Kidney (tissue), 14 donors: Measurements from ENCODE around the gene DIS3L2. TPM values are rescaled to one million over a fixed set of nuclear protein-coding genes. Genes with fewer than 3 reads are reported as not detected.
A peak's percentile ranks its signal among the peaks of the same experiment; 100 is the strongest.

Experiments
- DNase-seq, 5 donors: peaks; one replicate each; pipeline ENCODE4 v3.0.0-alpha.2; 2013 to 2020
- FAIRE-seq: peaks from 2 replicates; lab custom pipeline; 2012; peaks lifted over from hg19 to GRCh38; lab: Jason Lieb, UNC
- H3K27ac ChIP-seq, 2 donors: one replicate each; pipeline ENCODE4 v1.7.0; 2013; ENCODE audit warnings: low read depth in 2 of 2, low read length in 2 of 2, inconsistent platforms in 1 of 2
- H3K27me3 ChIP-seq: one replicate; pipeline ENCODE4 v1.7.1; 2013; ENCODE audit warnings: low read length, inconsistent platforms; ENCODE audit not compliant: control insufficient read depth, insufficient read depth
- H3K36me3 ChIP-seq, 3 donors: one replicate each; pipeline versions ENCODE4 v1.7.0 to v1.7.1; 2013; ENCODE audit warnings: low read length in 3 of 3, control low read depth in 1 of 3, inconsistent platforms in 1 of 3; ENCODE audit not compliant: insufficient read depth in 3 of 3, control insufficient read depth in 2 of 3
- H3K4me1 ChIP-seq, 3 donors: one replicate each; pipeline versions ENCODE4 v1.7.0 to v1.7.1; 2013; ENCODE audit warnings: low read length in 3 of 3, inconsistent platforms in 1 of 3, low read depth in 1 of 3; ENCODE audit not compliant: control insufficient read depth in 2 of 3, insufficient read depth in 2 of 3
- H3K4me3 ChIP-seq, 3 donors: one replicate each; pipeline versions ENCODE4 v1.7.0 to v1.8.1; 2013; ENCODE audit warnings: low read length in 3 of 3, control low read depth in 1 of 3, inconsistent platforms in 1 of 3
- H3K9ac ChIP-seq, 3 donors: one replicate each; pipeline versions ENCODE4 v1.7.0 to v1.7.1; 2013; ENCODE audit warnings: low read length in 3 of 3, control low read depth in 1 of 3, inconsistent platforms in 1 of 3
- H3K9me3 ChIP-seq, 3 donors: one replicate each; pipeline versions ENCODE4 v1.7.0 to v1.7.1; 2013; ENCODE audit warnings: low read length in 3 of 3, control low read depth in 1 of 3, inconsistent platforms in 1 of 3; ENCODE audit not compliant: control insufficient read depth in 2 of 3, insufficient read depth in 1 of 3
- CTCF ChIP-seq: IDR thresholded peaks from 3 replicates; pipeline ENCODE4 v1.5.1; 2012; ENCODE audit warnings: mild to moderate bottlenecking, moderate library complexity, borderline replicate concordance; ENCODE audit not compliant: insufficient read depth; ENCODE audit errors: extremely low read depth
- intact Hi-C: fragments of 100-400 bp; cut with DNase I; formaldehyde crosslinking; loops from one replicate; pipeline ENCODE4 v1.11.1; 2022
- polyA plus RNA-seq: library from polyadenylated mRNA; stranded (reverse); fragments of 350-450 nt; fragmentation: Illumina TruSeq; extraction: RNeasy Lipid Tissue Mini Kit (QIAGEN cat#74804); gene quantifications from one replicate; pipeline ENCODE4 v1.2.3, GENCODE V29; 2014; ENCODE audit warnings: low read depth, low replicate concordance; ENCODE audit not compliant: insufficient read depth
- total RNA-seq: library from RNA; stranded (reverse); fragmentation: NEBNext Ultra II Directional; extraction: Animal tissue kit (Norgen Biotek cat#: 25700); gene quantifications from one replicate; pipeline ENCODE4 v1.2.1, GENCODE V29; 2021
- donor health status: control.
- donor health status: control.
- donor health status: control.
- donor health status: control.
- donor health status: control.
- donor health status: DM: yes; HTN: yes; CAD: no.
- donor health status: Normal renal cell carcinoma (clear cell type).

DIS3L2 gene
- total and polyA plus RNA-seq, 2 donors from 2014 or later, result 12.3 to 47.7 TPM

DNA sequence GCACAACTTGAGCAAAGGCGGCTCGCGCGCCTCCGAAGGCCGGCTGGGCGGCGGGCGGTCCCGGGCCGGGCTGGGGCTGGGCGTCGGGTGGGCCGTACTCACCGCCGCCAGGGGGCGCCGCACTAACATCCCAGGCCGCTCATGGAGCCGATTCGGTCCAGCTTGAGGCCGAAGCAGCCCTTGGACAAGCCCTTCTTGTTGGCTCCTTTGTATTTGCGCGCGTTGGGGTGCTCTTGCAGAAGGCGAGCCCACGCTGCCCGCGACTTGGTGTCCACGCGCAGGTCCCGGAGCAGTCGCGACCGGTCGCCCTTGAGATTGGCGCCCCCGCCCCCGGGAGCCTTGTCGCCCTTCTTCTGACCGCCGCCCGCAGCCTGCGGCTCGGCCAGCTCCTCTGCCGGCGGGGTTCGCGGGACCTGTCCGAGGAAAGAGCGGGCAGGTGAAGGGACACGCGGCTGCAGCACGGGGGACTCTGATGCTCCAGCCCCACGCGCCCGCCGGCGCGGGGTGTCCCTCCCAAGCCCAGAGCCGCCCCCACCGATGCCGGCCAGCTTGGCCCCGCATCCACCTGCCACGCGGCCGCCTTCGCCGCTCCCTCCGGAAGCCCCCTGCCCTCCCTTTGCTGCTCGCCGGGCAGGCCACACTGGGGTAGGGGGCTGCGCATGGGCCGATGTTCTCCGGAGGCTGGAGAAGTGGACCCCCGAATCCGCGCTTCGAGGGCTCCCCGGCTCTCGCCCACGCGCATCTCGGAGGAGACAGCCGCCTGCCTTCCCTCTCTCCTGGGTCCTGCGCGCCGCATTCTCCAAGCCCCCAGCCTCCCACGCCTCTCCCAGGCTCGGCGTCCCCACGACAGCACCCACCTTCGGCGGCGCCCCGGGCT lies 36.0 kb upstream of the DIS3L2 start:
- TF ChIP-seq CTCF, result peak; percentile 86
- FAIRE-seq (no peak), DNase-seq (peak; percentile 89 to 94 (median 91))
- Histone ChIP-seq H3K27me3 (peaks cover 28% of the 10 kb centered on the region), H3K4me1 (peaks cover 0 to 18% (median 0%) of the 10 kb centered on the region in 3 donors), H3K4me3 (peak overlapping the region in 1 of 3 donors; percentile 51), H3K27ac (no peak overlapping the region), H3K9me3 (no peaks in the 10 kb centered on the region), H3K36me3 (no peaks in the 10 kb centered on the region), H3K9ac (no peak overlapping the region)
- intact Hi-C loops, result loop anchor here (10.0 kb wide), 1 partner anchor 399 kb away; no protein-coding TSS in a partner anchor

GRCh38 chr2:231926180-231926741 lies 35.3 kb upstream of the DIS3L2 start, which contains the start of gene NPPC:
Gene NPPC (minus strand): TSS chr2:231926396. CDS start chr2:231926249, 147 bp downstream.
- peaks cover 0 to 18% (median 0%) of the 10 kb centered on the region in 3 donors for H3K4me1 ChIP-seq
- TF ChIP-seq CTCF, result peak; percentile 36
- H3K4me3 ChIP-seq, result peak within 1 kb of the TSS; percentile 17 to 51 (median 38)
- intact Hi-C loops, result loop anchor here (10.0 kb wide), 1 partner anchor 399 kb away; no protein-coding TSS in a partner anchor
- peaks cover 28% of the 10 kb centered on the region for H3K27me3 ChIP-seq
- H3K36me3 ChIP-seq, result no peaks in the 10 kb centered on the region
- no peak within 1 kb of the TSS for H3K27ac ChIP-seq
- H3K9me3 ChIP-seq, result no peaks in the 10 kb centered on the region
- FAIRE-seq (no peak), DNase-seq (peak; percentile 68 to 87 (median 86))
- no peak within 1 kb of the TSS for H3K9ac ChIP-seq

DNA sequence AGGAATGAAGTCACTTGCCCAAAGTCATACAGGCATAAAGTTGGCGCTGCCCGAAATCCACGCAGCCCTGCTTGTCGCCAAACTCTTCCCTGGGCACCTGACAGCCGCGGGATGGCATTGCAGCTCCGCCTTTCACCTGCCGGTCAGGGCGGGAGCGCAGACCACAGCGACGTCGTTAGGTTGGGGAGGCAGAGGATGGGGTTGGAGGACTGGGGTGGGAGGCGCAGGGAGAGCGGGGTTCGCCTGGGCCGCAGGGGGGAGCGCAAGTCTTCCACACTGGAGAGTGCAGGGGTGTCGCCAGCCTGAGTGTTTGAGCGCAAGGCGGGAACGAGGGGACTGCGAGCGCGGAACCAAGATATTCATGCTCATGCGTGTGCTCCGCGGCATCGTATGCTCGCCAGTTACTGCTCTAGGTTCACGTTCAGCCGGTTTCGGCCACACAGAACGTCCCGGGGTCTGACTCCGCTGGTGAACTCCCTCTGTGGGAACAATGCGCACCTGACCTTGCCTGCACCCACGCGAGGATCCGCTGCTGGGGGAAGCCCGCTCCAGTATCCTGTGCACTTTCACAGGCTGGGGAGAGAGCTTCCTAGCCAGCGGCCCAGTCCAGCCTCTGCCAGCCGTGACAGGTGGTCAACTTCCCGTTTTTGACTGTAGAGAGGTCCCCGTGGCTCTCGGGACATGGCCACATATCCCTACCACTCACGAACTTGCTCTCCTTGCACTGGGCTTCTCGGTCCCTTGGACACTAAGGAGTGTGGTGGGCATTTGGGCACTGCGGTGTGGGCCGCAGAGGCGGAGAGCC lies 34.5 kb upstream of the DIS3L2 start:
- H3K4me3 ChIP-seq, result peak overlapping the region; percentile 17 to 51 (median 38)
- peaks cover 0 to 18% (median 0%) of the 10 kb centered on the region in 3 donors for H3K4me1 ChIP-seq
- FAIRE-seq, result no peak
- peaks cover 28% of the 10 kb centered on the region for H3K27me3 ChIP-seq
- intact Hi-C loops, result loop anchor here (10.0 kb wide), 1 partner anchor 398 kb away; no protein-coding TSS in a partner anchor
- no peak overlapping the region for H3K27ac ChIP-seq
- H3K9me3 ChIP-seq, result no peaks in the 10 kb centered on the region
- H3K9ac ChIP-seq, result no peak overlapping the region
- no peak for TF ChIP-seq CTCF
- DNase-seq, result peak; percentile 64 to 73 (median 71)
- H3K36me3 ChIP-seq, result no peaks in the 10 kb centered on the region
